Loucy (cell line): ENCODE measurements around the gene NDUFA6.

ENCODE experiments used
- H2AFZ ChIP-seq: fragments of 200-600 bp; sonication (generic); 2 replicates; pipeline ENCODE4 v1.6.0; 2016; ENCODE audit warnings: antibody characterized with exemption, mild to moderate bottlenecking, low read length, moderate library complexity
- H3F3A ChIP-seq: fragments of 200-600 bp; 2 replicates; pipeline ENCODE4 v1.6.0; 2016; ENCODE audit warnings: antibody characterized with exemption, low read depth, mild to moderate bottlenecking
- H3K27me3 ChIP-seq: fragments of 200-600 bp; sonication (generic); 2 replicates; pipeline ENCODE4 v1.6.1; 2014; ENCODE audit warnings: low read length, mild to moderate bottlenecking; ENCODE audit not compliant: insufficient read depth, poor library complexity, severe bottlenecking
- H3K36me3 ChIP-seq: fragments of 200-600 bp; sonication (generic); 2 replicates; pipeline ENCODE4 v1.6.1; 2016; ENCODE audit warnings: low read length; ENCODE audit not compliant: insufficient read depth
- H3K4me1 ChIP-seq: fragments of 200-600 bp; sonication (generic); 2 replicates; pipeline ENCODE4 v1.5.1; 2014; ENCODE audit warnings: low read length, mild to moderate bottlenecking; ENCODE audit not compliant: insufficient read depth, poor library complexity, severe bottlenecking
- H3K4me2 ChIP-seq: fragments of 200-600 bp; sonication (generic); 2 replicates; pipeline ENCODE4 v1.6.0; 2014; ENCODE audit warnings: antibody characterized with exemption, low read length, low read depth, mild to moderate bottlenecking; ENCODE audit not compliant: poor library complexity, severe bottlenecking
- H3K4me3 ChIP-seq: fragments of 200-600 bp; sonication (generic); 2 replicates; pipeline ENCODE4 v1.5.1; 2014; ENCODE audit warnings: low read length, mild to moderate bottlenecking, mixed read lengths; ENCODE audit not compliant: poor library complexity, severe bottlenecking
- H3K79me2 ChIP-seq: fragments of 200-600 bp; sonication (generic); 2 replicates; pipeline ENCODE4 v1.6.1; 2014; ENCODE audit warnings: low read length; ENCODE audit not compliant: insufficient read depth
- H3K9ac ChIP-seq: fragments of 200-600 bp; sonication (generic); 2 replicates; pipeline ENCODE4 v1.6.0; 2014; ENCODE audit warnings: mild to moderate bottlenecking, low read depth, low read length, moderate library complexity; ENCODE audit not compliant: poor library complexity, severe bottlenecking
- H3K9me2 ChIP-seq: fragments of 200-600 bp; sonication (generic); replicated peaks from 2 replicates; pipeline ENCODE4 v1.6.1; 2016; ENCODE audit warnings: low read depth, low read length, mixed read lengths
- H3K9me3 ChIP-seq: fragments of 200-600 bp; sonication (generic); 2 replicates; pipeline ENCODE4 v1.6.1; 2014; ENCODE audit warnings: mild to moderate bottlenecking, antibody characterized with exemption, low read length, low read depth; ENCODE audit not compliant: insufficient read depth
- H4K20me1 ChIP-seq: fragments of 200-600 bp; sonication (generic); 2 replicates; pipeline ENCODE4 v1.6.0; 2014; ENCODE audit warnings: antibody characterized with exemption, low read length, mild to moderate bottlenecking; ENCODE audit not compliant: insufficient read depth, poor library complexity, severe bottlenecking
- CTCF ChIP-seq: fragments of 200-600 bp; sonication (generic); conservative IDR thresholded peaks from 2 replicates; pipeline ENCODE4 v1.5.1; 2014; ENCODE audit warnings: mild to moderate bottlenecking, antibody characterized with exemption, low read length
- EZH2phosphoT487 ChIP-seq: fragments of 200-600 bp; IDR thresholded peaks from 2 replicates; pipeline ENCODE4 v1.6.1; 2018; ENCODE audit warnings: antibody characterized with exemption, mild to moderate bottlenecking, moderate library complexity, borderline replicate concordance

Gene NDUFA6

DNA sequence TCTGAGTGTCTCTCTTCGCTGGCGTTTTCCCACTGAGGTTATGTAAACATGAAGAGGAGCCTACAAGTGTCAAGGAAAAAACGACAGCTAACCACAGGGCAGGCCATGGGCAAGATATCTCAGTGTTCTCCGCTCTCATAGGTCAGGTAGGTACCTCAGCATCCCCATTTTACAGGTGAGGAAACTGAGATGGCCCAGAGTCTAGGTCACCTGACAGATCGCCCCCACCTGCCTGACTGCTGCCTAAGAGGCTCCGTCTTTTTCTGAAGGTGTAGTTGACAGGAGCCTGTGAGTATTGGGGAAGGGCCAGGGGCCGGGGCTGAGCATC, 847 bp upstream of the NDUFA6 start:
- no peaks in the 10 kb centered on the region for H3K27me3 ChIP-seq
- TF ChIP-seq CTCF (no peak), EZH2phosphoT487 (no peak)
- no peaks in the 10 kb centered on the region for H3F3A ChIP-seq
- peak overlapping the region; percentile 94 for H2AFZ ChIP-seq
- H3K4me3 ChIP-seq: peak overlapping the region; percentile 92
- peaks cover 18% of the 10 kb centered on the region for H4K20me1 ChIP-seq
- H3K36me3 ChIP-seq: peaks cover 8% of the 10 kb centered on the region
- peaks cover 38% of the 10 kb centered on the region for H3K79me2 ChIP-seq
- peak overlapping the region; percentile 90 for H3K4me2 ChIP-seq
- H3K9me3 ChIP-seq: no peaks in the 10 kb centered on the region
- peak overlapping the region; percentile 87 for H3K9ac ChIP-seq
- peaks cover 17% of the 10 kb centered on the region for H3K4me1 ChIP-seq
- H3K9me2 ChIP-seq: no peaks in the 10 kb centered on the region

- no peak overlapping the region for H3K4me3 ChIP-seq
- H3K27me3 ChIP-seq: no peaks in the 10 kb centered on the region
- peaks cover 16% of the 10 kb centered on the region for H3K4me1 ChIP-seq
- 0 out of 2 replicates have a peak, but pooled peaks cover 9% of the 10 kb centered on the region for H3F3A ChIP-seq
- no peaks in the 10 kb centered on the region for H3K9me2 ChIP-seq
- no peak overlapping the region for H3K4me2 ChIP-seq
- TF ChIP-seq CTCF: no peak
- TF ChIP-seq EZH2phosphoT487: no peak
- H2AFZ ChIP-seq: no peak overlapping the region
- peaks cover 69% of the 10 kb centered on the region for H3K79me2 ChIP-seq
- no peak overlapping the region for H3K9ac ChIP-seq
- peaks cover 18% of the 10 kb centered on the region for H4K20me1 ChIP-seq
- H3K36me3 ChIP-seq: peaks cover 40% of the 10 kb centered on the region
- H3K9me3 ChIP-seq: no peaks in the 10 kb centered on the region
Measured at GRCh38 chr22:42086051-42086450, 4.5 kb downstream of the NDUFA6 start.

- Histone ChIP-seq H3F3A (0 out of 2 replicates have a peak, but pooled peaks cover 9% of the 10 kb centered on the region), H3K79me2 (peaks cover 81% of the 10 kb centered on the region), H2AFZ (no peak overlapping the region), H3K9me3 (no peaks in the 10 kb centered on the region), H3K4me1 (peaks cover 24% of the 10 kb centered on the region), H4K20me1 (peaks cover 23% of the 10 kb centered on the region), H3K9me2 (no peaks in the 10 kb centered on the region), H3K4me3 (no peak overlapping the region), H3K27me3 (no peaks in the 10 kb centered on the region), H3K36me3 (peaks cover 40% of the 10 kb centered on the region), H3K4me2 (no peak overlapping the region), H3K9ac (no peak overlapping the region)
- TF ChIP-seq CTCF (no peak), EZH2phosphoT487 (no peak)
Measured at GRCh38 chr22:42084874-42085273, 5.7 kb downstream of the NDUFA6 start.
